Nephron progenitor cell (in vitro differentiated cells): ENCODE measurements around the gene GRM8.

Experiments used
- DNase-seq: peaks from one replicate; pipeline ENCODE4 v3.0.0; 2021
- H3K27ac Mint-ChIP-seq: 2 replicates; pipeline ENCODE4 v1.8.0; 2021; ENCODE audit warnings: mild to moderate bottlenecking, moderate library complexity, mixed read lengths
- H3K27me3 Mint-ChIP-seq: 2 replicates; pipeline ENCODE4 v1.8.0; 2021; ENCODE audit warnings: mild to moderate bottlenecking, low read depth, mixed read lengths; ENCODE audit not compliant: poor library complexity
- H3K36me3 Mint-ChIP-seq: 2 replicates; pipeline ENCODE4 v1.8.0; 2021; ENCODE audit warnings: low read depth, mixed read lengths
- H3K4me1 Mint-ChIP-seq: 2 replicates; pipeline ENCODE4 v1.8.0; 2021; ENCODE audit warnings: mixed read lengths
- H3K4me3 Mint-ChIP-seq: 2 replicates; pipeline ENCODE4 v1.8.0; 2021; ENCODE audit warnings: mild to moderate bottlenecking, moderate library complexity, mixed read lengths
- H3K9me3 Mint-ChIP-seq: 2 replicates; pipeline ENCODE4 v1.8.0; 2021; ENCODE audit warnings: mild to moderate bottlenecking, moderate library complexity, mixed read lengths
- CTCF ChIP-seq: fragments of 200-600 bp; sonication (generic); IDR thresholded peaks from 2 replicates; pipeline ENCODE4 v1.5.0; 2021; ENCODE audit warnings: antibody characterized with exemption

Gene GRM8

GRCh38 chr7:126723966-126724544, 528.7 kb downstream of the GRM8 start:
- Mint-ChIP-seq H3K36me3 (no peaks in the 10 kb centered on the region), H3K4me3 (no peak overlapping the region), H3K27ac (no peak overlapping the region), H3K27me3 (peaks cover 7% of the 10 kb centered on the region), H3K9me3 (no peaks in the 10 kb centered on the region), H3K4me1 (no peaks in the 10 kb centered on the region)
- DNase-seq: no peak
- TF ChIP-seq CTCF: no peak

- TF ChIP-seq CTCF: no peak
- Mint-ChIP-seq H3K27ac (no peak overlapping the region), H3K9me3 (no peaks in the 10 kb centered on the region), H3K4me3 (no peak overlapping the region), H3K27me3 (no peaks in the 10 kb centered on the region), H3K36me3 (no peaks in the 10 kb centered on the region), H3K4me1 (no peaks in the 10 kb centered on the region)
- DNase-seq: no peak
These were observed 532.5 kb downstream of the GRM8 start for GRCh38 chr7:126720232-126720631.

GRCh38 chr7:126718419-126718818, 534.3 kb downstream of the GRM8 start:
- no peak overlapping the region for H3K4me3 Mint-ChIP-seq
- no peaks in the 10 kb centered on the region for H3K4me1 Mint-ChIP-seq
- H3K9me3 Mint-ChIP-seq: no peaks in the 10 kb centered on the region
- H3K27me3 Mint-ChIP-seq: no peaks in the 10 kb centered on the region
- no peak for DNase-seq
- H3K36me3 Mint-ChIP-seq: no peaks in the 10 kb centered on the region
- H3K27ac Mint-ChIP-seq: no peak overlapping the region
- TF ChIP-seq CTCF: no peak

GRCh38 chr7:126716321-126716720, 536.4 kb downstream of the GRM8 start:
- Mint-ChIP-seq H3K4me1 (no peaks in the 10 kb centered on the region), H3K36me3 (no peaks in the 10 kb centered on the region), H3K9me3 (peaks cover 9% of the 10 kb centered on the region), H3K27ac (no peak overlapping the region), H3K27me3 (no peaks in the 10 kb centered on the region), H3K4me3 (no peak overlapping the region)
- no peak for TF ChIP-seq CTCF
- no peak for DNase-seq

GRCh38 chr7:126715076-126715475, 537.7 kb downstream of the GRM8 start:
- Mint-ChIP-seq H3K27ac (no peak overlapping the region), H3K36me3 (no peaks in the 10 kb centered on the region), H3K4me1 (no peaks in the 10 kb centered on the region), H3K27me3 (no peaks in the 10 kb centered on the region), H3K4me3 (no peak overlapping the region), H3K9me3 (peaks cover 11% of the 10 kb centered on the region)
- no peak for DNase-seq
- no peak for TF ChIP-seq CTCF

GRCh38 chr7:126702242-126703016, 550.3 kb downstream of the GRM8 start:
- H3K9me3 Mint-ChIP-seq: peaks cover 7% of the 10 kb centered on the region
- H3K36me3 Mint-ChIP-seq: no peaks in the 10 kb centered on the region
- no peak for TF ChIP-seq CTCF
- DNase-seq: no peak
- H3K4me1 Mint-ChIP-seq: peaks cover 25% of the 10 kb centered on the region
- H3K4me3 Mint-ChIP-seq: no peak overlapping the region
- H3K27ac Mint-ChIP-seq: no peak overlapping the region
- peaks cover 5% of the 10 kb centered on the region for H3K27me3 Mint-ChIP-seq
